Endothelial cell (in vitro differentiated cells): Measurements from ENCODE around the gene IL23A. TPM values are rescaled to one million over a fixed set of nuclear protein-coding genes. Genes with fewer than 3 reads are reported as not detected.
"Not testable (repeated sequence)": the region's sequence is repeated elsewhere in the genome, so short reads cannot be mapped to it uniquely, and the experiment has no call there.

Experiments
- DNase-seq: peaks from one replicate; pipeline ENCODE4 v3.0.0; 2021; ENCODE audit warnings: low spot score
- H3K27ac Mint-ChIP-seq: one replicate; pipeline ENCODE4 v1.8.0; 2021; ENCODE audit warnings: mixed read lengths, inconsistent platforms; ENCODE audit not compliant: unreplicated experiment
- H3K27me3 Mint-ChIP-seq: one replicate; pipeline ENCODE4 v1.8.0; 2021; ENCODE audit warnings: mild to moderate bottlenecking, moderate library complexity, mixed read lengths, inconsistent platforms; ENCODE audit not compliant: unreplicated experiment
- H3K36me3 Mint-ChIP-seq: one replicate; pipeline ENCODE4 v1.8.0; 2021; ENCODE audit warnings: mild to moderate bottlenecking, low read depth, mixed read lengths, inconsistent platforms; ENCODE audit not compliant: unreplicated experiment
- H3K4me1 Mint-ChIP-seq: one replicate; pipeline ENCODE4 v1.8.0; 2021; ENCODE audit warnings: mild to moderate bottlenecking, mixed read lengths, inconsistent platforms; ENCODE audit not compliant: unreplicated experiment
- H3K4me3 Mint-ChIP-seq: one replicate; pipeline ENCODE4 v1.8.0; 2021; ENCODE audit warnings: mild to moderate bottlenecking, mixed read lengths, inconsistent platforms; ENCODE audit not compliant: unreplicated experiment
- H3K9me3 Mint-ChIP-seq: one replicate; pipeline ENCODE4 v1.8.0; 2021; ENCODE audit warnings: mixed read lengths, inconsistent platforms; ENCODE audit not compliant: unreplicated experiment
- CTCF ChIP-seq: fragments of 200-600 bp; sonication (generic); IDR thresholded peaks from one replicate; pipeline ENCODE4 v1.5.0; 2021; ENCODE audit warnings: antibody characterized with exemption; ENCODE audit not compliant: unreplicated experiment
- total RNA-seq: library from RNA; stranded (reverse); fragmentation: NEBNext Ultra II Directional; extraction: Animal tissue kit (Norgen Biotek cat#: 25700); gene quantifications from one replicate; pipeline ENCODE4 v1.2.1, GENCODE V29; 2021; ENCODE audit not compliant: unreplicated experiment

Gene IL23A
- total RNA-seq, 1 donor from 2014 or later, result 0.80 TPM

GRCh38 chr12:56339158-56339422 is 406 bp downstream of the IL23A start:
- Mint-ChIP-seq H3K27me3 (peaks cover 6% of the 10 kb centered on the region), H3K4me3 (no peak overlapping the region), H3K27ac (no peak overlapping the region), H3K4me1 (peaks cover 21% of the 10 kb centered on the region), H3K9me3 (no peaks in the 10 kb centered on the region), H3K36me3 (peaks cover 8% of the 10 kb centered on the region)
- no peak for TF ChIP-seq CTCF
- no peak for DNase-seq

GRCh38 chr12:56341616-56342015 is 2.9 kb downstream of the IL23A start:
- H3K4me1 Mint-ChIP-seq, result peaks cover 18% of the 10 kb centered on the region
- no peak for DNase-seq
- H3K27ac Mint-ChIP-seq, result no peak overlapping the region
- H3K27me3 Mint-ChIP-seq, result peaks cover 5% of the 10 kb centered on the region
- no peak for TF ChIP-seq CTCF
- peaks cover 18% of the 10 kb centered on the region for H3K36me3 Mint-ChIP-seq
- H3K4me3 Mint-ChIP-seq, result no peak overlapping the region
- no peaks in the 10 kb centered on the region for H3K9me3 Mint-ChIP-seq

GRCh38 chr12:56342290-56342689 is 3.6 kb downstream of the IL23A start:
- H3K4me3 Mint-ChIP-seq, H3K27me3 Mint-ChIP-seq, H3K27ac Mint-ChIP-seq, DNase-seq, H3K9me3 Mint-ChIP-seq: not testable (repeated sequence)
- H3K4me1 Mint-ChIP-seq, result peaks cover 15% of the 10 kb centered on the region
- H3K36me3 Mint-ChIP-seq, result peaks cover 18% of the 10 kb centered on the region

GRCh38 chr12:56346675-56347074 is 8.0 kb downstream of the IL23A start:
- no peaks in the 10 kb centered on the region for H3K27me3 Mint-ChIP-seq
- H3K27ac Mint-ChIP-seq, result no peak overlapping the region
- H3K4me1 Mint-ChIP-seq, result peaks cover 13% of the 10 kb centered on the region
- DNase-seq, result no peak
- H3K36me3 Mint-ChIP-seq, result peaks cover 46% of the 10 kb centered on the region
- H3K9me3 Mint-ChIP-seq, result no peaks in the 10 kb centered on the region
- no peak overlapping the region for H3K4me3 Mint-ChIP-seq
- TF ChIP-seq CTCF, result no peak

- not testable (repeated sequence) for H3K9me3 Mint-ChIP-seq, H3K4me3 Mint-ChIP-seq, H3K27ac Mint-ChIP-seq, H3K27me3 Mint-ChIP-seq, DNase-seq
- peaks cover 46% of the 10 kb centered on the region for H3K36me3 Mint-ChIP-seq
- peaks cover 13% of the 10 kb centered on the region for H3K4me1 Mint-ChIP-seq
These were observed 8.6 kb downstream of the IL23A start for GRCh38 chr12:56347255-56347654.

GRCh38 chr12:56348776-56349175 is 10.1 kb downstream of the IL23A start:
- Mint-ChIP-seq H3K4me3 (no peak overlapping the region), H3K27ac (no peak overlapping the region), H3K4me1 (peaks cover 13% of the 10 kb centered on the region), H3K27me3 (no peaks in the 10 kb centered on the region), H3K9me3 (no peaks in the 10 kb centered on the region), H3K36me3 (peaks cover 37% of the 10 kb centered on the region)
- no peak for TF ChIP-seq CTCF
- no peak for DNase-seq
